ENCODE data around the gene NT5M.
A peak's percentile ranks its signal among the peaks of the same experiment; 100 is the strongest.
"Not testable (repeated sequence)": the region's sequence is repeated elsewhere in the genome, so short reads cannot be mapped to it uniquely, and the experiment has no call there.

Gene NT5M

DNA sequence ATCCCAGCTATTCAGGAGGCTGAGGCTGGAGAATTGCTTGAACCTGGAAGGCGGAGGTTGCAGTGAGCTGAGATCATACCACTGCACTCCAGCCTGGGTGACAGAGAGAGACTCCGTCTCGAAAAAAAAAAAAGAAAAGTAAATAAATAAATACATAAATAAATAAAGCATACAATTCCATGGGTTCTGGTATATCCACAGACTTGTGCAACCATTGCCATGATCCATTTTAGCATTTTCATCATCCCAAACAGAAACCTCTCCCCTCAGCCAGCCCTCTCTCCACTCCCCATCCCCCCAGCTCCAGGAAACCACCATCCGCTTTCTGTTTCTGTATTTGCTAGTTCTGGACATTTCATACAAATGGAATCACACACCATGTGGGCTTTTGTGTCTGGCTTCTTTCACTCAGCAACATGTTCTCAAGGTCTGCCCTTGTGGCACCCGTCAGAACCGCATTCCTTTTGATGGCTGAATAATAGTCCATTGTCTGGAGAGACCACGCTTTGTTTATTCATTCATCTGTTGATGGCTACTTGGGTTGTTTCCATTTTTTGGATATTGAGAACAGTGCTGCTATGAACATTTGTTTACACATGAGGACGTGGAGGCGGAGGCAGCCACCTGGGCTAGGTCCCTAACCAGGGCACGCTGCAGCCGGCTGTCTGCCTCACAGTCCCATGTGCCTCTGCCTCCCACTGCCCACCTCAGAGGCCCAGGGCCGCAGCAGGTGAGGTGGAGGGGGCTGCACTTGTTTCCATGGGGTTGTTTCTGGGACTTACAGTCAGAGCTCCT lies 76.2 kb downstream of the NT5M start:
- no peak for DNase-seq

DNA sequence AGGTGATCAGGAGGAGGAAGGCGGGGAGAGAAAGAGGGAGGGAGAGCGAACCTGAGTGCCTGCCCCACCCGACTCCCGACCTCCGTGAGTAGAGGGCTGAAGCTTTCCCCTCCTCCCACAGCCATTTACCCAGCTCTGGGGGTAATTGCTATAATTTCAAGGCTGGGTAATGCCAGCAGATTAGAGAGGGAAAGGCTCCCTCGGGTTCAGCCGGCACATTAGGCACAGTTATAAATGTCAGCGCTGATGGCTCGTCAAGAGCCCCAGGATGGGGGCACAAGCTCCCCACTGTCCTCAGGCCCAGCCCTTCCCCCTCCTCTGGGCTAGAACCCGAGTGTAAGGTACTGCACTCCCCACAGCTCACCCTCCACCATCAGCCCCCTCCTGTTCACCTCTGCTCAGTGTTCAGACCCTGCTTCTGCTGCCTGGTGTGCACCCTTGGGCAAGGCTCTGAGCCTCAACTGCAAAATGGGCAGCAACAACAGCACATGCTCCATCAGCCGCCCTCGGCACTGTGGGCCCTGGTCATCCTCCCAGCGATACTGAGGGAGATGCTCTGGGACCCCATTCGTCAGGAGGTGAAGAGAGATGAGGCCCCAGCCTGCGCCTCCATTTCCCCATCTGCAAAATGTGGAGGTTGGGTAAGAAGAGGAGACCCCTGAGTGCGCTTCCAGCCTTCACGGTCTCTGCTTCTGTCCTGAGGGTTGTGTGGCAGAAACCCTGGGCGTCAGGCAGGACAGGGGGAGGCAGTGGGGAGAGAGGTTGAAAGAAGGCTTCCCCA lies 77.2 kb downstream of the NT5M start:
- no peak for DNase-seq

DNA sequence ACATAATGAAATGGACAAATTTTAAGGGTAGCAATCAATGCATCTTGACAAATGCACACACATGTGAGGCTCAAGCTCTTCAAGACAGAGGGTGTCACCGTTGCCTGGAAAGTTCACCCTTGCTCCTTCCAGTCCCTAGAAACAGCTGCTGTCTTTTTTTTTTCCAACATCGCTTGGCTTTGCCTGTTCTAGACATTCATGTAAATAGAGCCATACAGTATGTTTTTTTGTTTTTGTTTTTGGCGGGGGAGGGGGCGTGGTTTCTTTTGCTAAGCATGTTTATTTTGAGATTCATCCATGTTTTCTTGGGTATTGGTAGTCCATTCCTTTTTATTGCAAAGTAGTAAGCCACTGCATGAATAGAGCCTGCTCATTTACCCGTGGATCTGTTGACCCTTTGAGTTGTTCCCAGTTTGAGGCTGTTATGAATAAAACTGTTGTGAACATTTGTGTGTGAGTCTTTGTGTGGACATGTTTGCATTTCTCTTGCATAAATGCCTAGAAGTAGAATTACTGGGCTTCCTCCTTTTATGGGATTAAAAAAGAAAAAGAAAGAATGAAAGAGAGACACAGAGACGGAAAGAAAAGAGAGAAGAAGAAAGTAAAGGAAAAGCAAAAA lies 78.4 kb downstream of the NT5M start:
- no peak for DNase-seq

DNA sequence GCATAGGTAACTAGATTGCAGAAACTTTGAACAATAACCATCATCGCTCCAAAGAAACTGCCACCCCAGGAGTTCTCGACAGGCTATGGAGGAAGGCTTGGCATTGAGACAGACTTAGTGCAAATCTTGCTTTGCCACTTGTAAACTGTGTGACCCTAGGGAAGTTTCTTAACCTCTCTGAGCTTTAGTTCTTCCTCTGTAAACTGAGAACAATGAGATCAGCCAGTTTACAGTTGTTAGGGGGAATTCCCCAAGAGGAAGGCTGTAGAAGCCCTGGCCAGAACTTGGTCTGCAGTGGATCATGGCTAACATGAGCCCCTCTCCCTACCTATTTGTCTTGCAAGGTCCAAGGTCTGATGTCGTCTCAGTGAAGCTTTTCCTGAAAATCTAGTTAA lies 78.9 kb downstream of the NT5M start:
- no peak for DNase-seq

DNA sequence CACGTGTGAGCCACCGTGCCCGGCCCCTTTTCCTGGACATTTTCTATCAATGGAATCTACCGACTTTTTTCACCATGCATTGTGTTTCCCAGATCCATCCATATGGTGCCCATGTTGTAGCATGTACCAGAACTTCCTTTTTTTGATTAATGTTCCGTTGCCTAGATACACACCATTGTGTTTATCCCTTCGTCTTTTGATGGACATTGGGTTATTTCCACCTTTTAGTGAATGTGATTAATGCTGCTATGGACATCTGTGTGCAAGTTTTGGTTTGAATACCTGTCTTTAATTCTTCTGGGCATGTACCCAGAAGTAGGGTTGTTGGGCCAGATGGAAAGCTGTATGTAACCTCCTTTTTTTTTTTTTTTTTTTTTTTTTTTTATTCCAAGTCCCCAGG lies 79.8 kb downstream of the NT5M start:
- no peak for DNase-seq

DNA sequence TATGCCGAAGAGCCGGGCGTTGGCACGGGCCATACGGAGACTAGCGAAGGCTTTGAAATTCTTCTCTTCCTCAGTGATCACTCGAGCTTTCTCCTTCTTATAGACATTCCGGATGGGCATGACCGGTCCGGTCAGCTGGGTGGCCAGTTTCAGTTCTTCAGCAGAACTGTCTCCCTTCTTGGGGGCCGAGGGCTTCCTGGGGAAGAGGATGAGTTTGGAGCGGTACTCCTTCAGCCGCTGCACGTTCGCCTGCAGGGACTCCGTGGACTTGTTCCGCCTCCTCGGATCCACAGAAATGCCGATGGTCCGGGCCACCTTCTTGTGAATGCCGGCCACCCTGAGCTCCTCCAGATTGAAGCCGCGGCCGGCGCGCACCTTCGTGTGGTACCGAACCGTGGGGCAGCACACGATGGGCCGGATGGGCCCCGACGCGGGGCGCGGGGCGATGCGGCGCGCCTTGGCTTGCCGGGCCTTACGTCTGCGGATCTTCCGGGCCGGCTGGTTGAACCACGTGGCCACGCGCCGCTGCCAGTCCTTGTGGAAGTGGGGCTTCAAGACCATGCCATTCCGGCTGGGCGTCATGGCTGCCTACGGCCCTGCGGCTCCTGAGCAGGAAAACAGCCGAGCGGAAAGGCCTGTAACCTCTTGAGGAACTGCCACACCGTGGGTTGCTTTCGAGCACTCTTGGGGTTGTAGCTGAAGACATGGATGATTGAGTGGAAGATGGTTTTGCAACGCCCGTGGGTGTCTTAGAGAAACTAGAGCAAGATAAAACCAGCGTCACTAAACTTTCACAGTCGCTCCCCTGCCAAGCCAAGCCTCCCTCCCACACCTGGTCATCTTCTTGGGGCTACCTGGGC lies 80.5 kb downstream of the NT5M start:
- DNase-seq, result not testable (repeated sequence)

DNA sequence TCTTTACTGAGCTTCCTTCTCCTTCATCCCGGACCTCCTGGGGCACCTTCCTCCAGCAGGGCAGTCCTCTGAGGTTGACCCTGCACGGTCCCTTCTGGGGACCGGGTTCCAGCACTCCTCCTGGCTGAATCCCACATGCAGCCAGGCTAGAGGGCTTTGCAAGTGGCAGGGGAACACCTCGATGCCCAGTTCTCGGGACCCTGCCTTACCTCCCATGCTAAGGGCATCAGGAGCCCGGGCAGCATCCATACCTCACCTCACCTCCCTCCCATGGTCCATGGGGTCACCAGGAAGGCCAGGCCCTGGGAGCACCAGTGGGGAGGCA lies 81.1 kb downstream of the NT5M start:
- DNase-seq, result no peak

DNA sequence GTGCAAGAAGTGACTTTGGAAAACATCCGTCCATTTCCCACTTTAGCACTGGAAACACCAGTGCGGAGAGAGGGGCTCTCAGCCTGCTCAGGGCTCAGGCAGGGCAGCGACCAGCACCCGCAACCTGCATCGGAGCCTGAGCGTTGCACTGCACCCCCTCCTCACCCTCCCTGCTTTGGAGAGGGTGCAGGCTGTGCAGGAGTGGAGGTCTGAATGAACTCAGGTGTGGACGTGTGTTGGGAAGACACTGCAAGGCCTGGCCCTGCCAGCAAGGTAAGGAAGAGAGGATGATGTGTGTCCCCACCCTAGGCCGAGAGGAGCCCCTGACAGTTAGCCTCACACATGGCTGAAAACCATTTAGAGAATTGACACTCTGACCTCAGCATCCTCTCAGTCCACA lies 81.8 kb downstream of the NT5M start:
- no peak for DNase-seq

DNA sequence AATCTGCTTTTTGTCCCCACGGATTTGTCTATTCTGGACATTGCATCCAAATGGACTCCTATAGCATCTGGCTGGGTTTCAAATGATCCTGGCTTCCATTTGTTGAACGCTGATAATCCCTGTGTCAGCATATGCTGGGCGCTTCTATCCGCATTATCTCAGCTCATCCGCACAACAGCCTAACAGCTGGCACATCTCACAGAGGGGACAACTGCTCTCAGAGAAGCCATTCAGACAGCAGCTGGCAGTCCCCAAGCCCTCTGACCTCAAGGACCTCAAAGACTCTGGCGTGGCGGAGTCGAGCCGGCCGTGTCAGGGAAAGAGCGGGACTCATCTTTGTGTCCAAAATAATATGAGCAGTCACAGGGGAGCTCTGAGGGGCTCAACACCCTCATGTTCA lies 82.3 kb downstream of the NT5M start:
- DNase-seq, result no peak

DNA sequence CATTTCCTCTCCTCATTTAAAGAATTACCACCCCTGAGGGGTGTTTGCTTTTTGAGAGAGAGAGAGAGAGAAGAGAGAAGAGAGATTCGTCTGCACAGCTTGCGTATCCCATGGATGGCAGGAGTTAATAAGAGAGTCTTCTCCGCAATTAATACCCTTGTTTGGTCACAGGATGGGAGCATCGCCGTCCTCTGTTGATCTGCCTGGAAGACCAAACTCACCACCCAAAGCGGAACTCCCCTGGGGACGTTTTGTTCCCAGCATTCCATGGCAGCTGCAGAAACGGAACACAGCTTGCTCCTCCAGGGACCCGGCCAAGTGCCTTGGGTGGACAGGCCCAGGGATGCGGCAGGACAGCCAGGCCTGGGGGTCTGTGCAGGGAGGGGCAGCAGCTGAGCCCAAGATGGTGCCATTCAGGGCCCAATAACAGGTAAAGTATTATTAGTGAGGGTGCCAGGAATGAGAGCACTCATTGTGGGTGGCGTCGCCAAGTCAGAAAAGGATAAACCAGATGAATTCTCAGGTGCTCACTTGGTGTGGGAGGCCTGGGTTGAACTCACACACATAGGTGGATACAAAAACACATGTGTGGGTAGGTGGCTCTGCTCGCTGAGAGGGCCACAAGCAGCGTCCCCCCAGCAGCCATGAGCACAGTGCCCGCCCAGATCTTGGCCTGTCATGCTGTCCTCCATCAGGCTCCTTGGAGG lies 83.1 kb downstream of the NT5M start:
- DNase-seq, result no peak

DNA sequence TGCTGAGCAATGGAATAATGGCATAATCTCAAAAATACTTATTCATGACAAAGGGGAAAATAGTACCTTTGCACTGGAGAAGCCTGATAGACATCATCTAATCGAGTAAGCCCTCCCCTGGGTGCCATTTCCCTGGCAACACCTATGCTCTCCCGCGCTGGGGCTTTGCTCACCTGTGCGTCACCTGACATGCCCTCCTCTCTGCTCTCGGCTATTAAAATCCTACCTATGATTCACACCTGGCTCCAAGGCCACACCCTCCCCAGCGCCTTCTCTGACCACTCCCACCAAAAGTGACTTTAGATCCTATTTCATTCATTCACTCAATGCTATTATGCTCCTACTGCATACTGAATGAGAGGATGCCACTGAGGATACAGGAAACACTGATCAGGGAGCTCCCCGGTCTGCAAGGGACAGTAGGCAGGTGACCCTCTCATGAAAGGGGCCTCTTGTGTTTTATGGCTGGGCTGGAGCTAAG lies 83.9 kb downstream of the NT5M start:
- DNase-seq, result no peak

DNA sequence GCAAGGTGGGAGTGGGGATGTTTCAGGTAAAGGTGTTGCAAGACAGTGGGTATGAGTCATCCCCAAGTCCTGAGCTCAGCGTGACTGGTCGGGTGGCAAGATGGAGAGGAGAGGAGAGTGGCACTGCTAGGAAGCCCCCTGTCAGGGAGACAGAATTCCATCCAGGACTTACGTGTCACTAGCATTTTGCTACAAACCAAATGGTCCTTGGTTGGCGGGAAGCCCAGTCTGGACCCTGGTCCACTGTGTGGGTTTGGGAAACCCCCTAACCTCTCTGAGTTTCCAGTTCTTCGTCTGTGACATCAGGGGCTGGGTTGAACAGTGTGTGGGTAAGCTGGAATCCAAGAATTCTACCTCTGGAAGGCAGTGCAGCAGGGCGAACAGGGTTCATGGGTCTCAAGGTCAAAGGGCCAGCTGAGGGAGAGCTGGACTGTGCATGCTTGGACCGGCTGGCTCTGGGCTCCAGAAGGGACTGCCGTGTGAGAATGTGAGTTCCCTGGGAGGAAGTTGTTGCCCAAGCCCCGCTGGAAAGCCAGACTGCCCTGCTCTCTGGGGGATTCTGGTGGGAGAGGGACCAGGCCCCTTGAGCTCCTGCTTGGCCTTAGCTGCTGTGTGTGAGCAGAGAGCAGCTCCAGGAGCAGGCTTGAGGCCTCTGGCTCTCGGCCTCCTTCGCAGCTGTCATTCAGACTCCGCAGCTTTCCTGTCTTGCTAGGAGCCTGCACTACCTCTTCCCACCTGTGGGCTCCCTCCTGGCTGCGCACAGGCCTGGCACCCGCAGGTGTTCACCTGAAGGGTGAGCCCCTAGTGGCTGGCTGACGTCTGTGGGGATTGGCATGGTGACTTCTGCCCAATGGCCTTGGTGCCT lies 84.6 kb downstream of the NT5M start:
- peak; percentile 21 for DNase-seq

DNA sequence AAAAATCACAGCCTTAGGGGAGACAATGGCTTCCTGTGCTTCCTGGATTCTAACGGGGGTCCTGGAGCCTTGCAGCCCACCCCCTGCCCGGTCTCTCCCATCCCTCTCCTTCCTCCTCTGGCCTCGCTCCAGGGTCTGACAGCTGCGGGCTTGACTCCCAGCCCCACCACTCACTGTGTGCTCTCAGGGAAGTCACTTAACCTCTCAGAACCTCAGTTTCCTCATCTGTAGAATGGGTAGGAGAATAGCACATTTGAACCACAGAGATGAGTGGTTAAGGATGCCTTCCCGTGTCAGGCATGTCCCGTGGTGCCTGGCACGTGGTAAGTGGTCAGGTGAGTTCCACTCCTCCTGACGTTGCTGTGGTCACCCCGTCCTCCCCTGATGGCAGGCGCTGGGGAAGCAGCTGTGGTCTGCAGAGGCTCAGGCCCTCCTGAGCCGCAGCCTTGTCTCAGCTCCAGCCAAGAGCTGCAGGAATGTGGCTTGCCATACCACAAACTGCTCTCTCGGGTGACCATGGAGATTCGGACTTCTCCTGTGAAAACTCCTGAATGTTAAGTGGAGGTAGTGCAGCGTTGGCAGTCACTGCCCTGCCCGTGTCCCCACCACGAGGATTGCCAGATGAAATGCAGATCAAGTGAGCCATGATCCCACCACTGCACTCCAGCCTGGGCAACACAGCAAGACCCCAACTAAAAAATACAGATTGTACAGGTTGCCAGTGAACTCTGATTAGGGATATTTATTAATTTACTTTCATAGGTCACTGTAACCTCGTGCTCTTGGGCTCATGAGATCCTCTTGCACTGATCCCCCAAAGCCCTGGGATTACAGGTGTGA lies 85.7 kb downstream of the NT5M start:
- DNase-seq, result no peak

DNA sequence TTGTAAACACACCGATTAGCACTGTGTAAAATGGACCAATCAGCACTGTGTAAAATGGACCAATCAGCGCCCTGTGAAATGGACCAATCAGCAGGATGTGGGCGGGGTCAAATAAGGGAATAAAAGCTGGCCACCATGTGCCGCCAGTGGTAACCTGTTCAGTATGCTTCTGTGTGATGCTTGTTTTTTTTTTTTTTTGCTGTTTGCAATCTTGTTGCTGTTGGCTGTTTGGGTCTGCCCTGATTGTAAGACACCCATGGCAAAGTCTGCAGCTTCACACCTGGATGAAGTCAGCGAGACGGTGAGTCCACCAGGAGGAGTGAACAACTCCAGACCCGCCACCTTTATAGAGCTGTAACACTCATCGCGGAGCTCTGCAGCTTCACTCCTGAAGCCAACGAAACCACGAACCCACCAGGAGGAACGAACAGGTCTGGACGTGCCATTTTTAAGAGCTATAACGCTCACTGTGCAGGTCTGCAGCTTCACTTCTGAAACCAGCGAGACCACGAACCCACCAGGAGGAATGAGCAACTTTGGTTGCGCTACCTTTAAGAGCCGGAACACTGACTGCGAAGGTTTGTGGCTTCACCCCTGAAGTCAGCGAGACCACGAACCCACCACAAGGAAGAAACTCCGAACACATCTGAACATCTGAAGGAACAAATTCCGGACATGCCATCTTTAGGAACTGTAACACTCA lies 88.6 kb downstream of the NT5M start:
- peak; percentile 66 for DNase-seq

DNA sequence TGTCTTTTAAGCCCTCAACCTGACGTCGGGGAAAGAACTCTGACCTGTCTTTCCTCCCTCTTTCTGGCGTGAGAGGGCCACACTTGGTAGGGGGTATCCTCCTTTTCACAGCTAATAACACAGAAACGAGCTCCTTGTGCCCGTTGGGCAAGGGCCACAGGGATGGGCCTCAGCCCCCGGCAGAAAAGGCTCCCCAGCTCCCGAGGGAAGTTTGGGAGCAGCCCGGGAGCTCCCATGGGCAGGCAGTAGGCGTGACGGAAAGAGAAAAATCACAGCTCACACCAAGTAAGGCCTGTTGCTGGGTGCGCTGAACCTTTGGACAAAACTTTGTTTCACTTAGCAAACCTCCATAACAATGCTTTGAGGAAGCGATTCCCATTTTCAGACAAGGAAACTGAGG lies 90.8 kb downstream of the NT5M start:
- no peak for DNase-seq

DNA sequence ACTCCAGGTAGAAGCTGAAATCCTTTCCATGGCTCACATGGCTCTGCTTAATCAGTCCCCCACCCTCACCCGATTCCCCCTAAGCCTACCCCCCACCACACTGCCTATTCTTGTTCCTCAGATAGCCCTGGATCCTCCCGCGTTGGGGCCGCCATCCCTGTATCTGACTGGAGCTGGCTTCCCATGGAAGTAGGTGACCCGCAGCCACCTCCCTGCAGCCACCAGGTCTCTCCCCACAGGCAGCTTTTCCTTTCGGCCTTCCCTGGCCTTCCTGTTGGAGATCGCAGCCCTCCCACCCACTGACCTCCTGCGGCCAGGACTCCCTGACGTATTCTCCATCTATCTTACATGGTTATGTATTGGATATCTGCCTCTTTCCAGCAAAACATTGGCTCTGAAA lies 91.3 kb downstream of the NT5M start:
- no peak for DNase-seq

DNA sequence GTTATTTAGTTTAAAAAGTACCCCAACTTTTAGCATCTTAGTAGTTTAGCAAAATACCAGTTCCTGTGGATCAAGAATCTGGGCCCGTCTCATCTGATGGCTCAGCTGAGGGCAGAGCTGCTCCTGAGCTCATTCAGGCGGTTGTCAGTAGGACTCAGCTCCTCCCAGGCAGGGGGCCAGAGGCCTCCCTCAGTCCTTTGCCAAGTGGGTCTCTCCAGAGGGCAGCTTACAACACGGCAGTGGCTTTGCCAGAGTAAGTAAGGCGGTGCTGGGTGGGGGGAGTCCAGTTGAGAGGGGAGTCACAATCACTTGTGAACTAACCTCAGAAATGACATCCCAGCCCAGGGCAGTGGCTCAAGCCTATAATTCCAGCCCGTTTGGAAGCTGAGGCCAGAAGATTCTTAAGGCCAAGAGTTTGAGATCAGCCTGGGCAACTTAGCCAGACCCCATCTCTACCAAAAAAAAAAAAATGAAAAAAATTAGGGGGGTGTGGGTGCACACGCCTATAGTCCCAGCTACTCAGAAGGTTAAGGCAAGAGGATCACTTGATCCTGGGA lies 92.2 kb downstream of the NT5M start:
- no peak for DNase-seq

DNA sequence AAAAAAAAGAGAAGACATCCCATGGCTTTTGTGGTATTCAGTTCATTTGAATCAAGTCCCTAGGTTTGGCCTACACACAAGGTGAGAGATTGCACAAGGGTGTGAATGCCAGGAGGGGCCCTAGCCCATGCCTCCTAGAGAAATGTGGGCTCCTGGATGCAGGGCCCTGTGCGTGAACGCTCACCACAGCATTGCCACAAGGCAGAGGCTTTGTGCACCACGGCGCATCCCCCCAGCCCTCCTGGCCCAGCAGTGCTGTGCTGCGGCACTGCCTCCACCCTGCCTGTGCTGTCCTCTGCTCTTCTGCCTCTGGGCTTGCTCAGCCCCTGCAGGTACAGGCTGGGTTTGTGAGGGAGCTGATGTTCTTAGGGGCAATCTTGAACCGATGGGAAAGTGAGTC lies 92.7 kb downstream of the NT5M start:
- no peak for DNase-seq
